Dermis microvascular lymphatic vessel endothelial cell (primary cell): ENCODE measurements around the gene ENC1. TPM values are rescaled to one million over a fixed set of nuclear protein-coding genes. Genes with fewer than 3 reads are reported as not detected.

Source experiments
- DNase-seq, 2 donors: peaks; one replicate each; pipeline versions ENCODE4 v3.0.0 to v3.0.0-alpha.2; 2010; ENCODE audit warnings: low read depth in 2 of 2
- total RNA-seq: library from RNA; depleted of rRNA; stranded (reverse); fragments of >200 nt; gene quantifications from 2 replicates; pipeline ENCODE4 v1.2.1, GENCODE V29; 2014

The ENC1 gene
- total RNA-seq, 1 donor from 2014 or later, result 38.4 TPM

- DNase-seq, result no peak
These were observed 6.8 kb downstream of the ENC1 start for GRCh38 chr5:74633695-74634094.

- peak in 1 of 2 donors; percentile 87 for DNase-seq
These were observed 7.6 kb downstream of the ENC1 start for GRCh38 chr5:74632947-74633356.

- DNase-seq, result peak in 1 of 2 donors; percentile 79
These were observed 9.2 kb downstream of the ENC1 start for GRCh38 chr5:74631081-74631953.

GRCh38 chr5:74630453-74631066 is 10.0 kb downstream of the ENC1 start:
- peak in 1 of 2 donors; percentile 87 for DNase-seq

- DNase-seq, result no peak
These were observed 11.2 kb downstream of the ENC1 start for GRCh38 chr5:74629326-74629725.

- no peak for DNase-seq
These were observed 12.2 kb downstream of the ENC1 start for GRCh38 chr5:74628359-74628758.

GRCh38 chr5:74627646-74628279 is 12.8 kb downstream of the ENC1 start:
- DNase-seq, result no peak

GRCh38 chr5:74626386-74627222 is 13.9 kb downstream of the ENC1 start:
- DNase-seq, result no peak

- peak in 1 of 2 donors; percentile 47 for DNase-seq
These were observed 14.7 kb downstream of the ENC1 start for GRCh38 chr5:74625742-74626241.

- DNase-seq, result no peak
These were observed 15.5 kb downstream of the ENC1 start for GRCh38 chr5:74624931-74625505.

- no peak for DNase-seq
These were observed 16.0 kb downstream of the ENC1 start for GRCh38 chr5:74624501-74624900.

- DNase-seq, result no peak
These were observed 16.6 kb downstream of the ENC1 start for GRCh38 chr5:74623748-74624408.

GRCh38 chr5:74623006-74623611 is 17.4 kb downstream of the ENC1 start:
- DNase-seq, result no peak

- no peak for DNase-seq
These were observed 18.4 kb downstream of the ENC1 start for GRCh38 chr5:74622122-74622521.

- no peak for DNase-seq
These were observed 19.0 kb downstream of the ENC1 start for GRCh38 chr5:74621492-74621891.

GRCh38 chr5:74619308-74619707 is 21.2 kb downstream of the ENC1 start:
- no peak for DNase-seq

GRCh38 chr5:74618106-74618505 is 22.4 kb downstream of the ENC1 start:
- no peak for DNase-seq

- no peak for DNase-seq
These were observed 23.3 kb downstream of the ENC1 start for GRCh38 chr5:74617202-74617601.

GRCh38 chr5:74616236-74617146 is 24.0 kb downstream of the ENC1 start:
- no peak for DNase-seq
